Activated T-cell treated with anti-CD3 and anti-CD28 coated beads, Interleukin-2, amount 50 U/mL, for 48 hours (primary cell): ENCODE data around the gene DISP3.
A peak's percentile ranks its signal among the peaks of the same experiment; 100 is the strongest.

Experiments used
- DNase-seq, 2 experiments: peaks; one replicate each; pipeline ENCODE4 v3.0.0-alpha.2; 2020

The DISP3 gene

DNA sequence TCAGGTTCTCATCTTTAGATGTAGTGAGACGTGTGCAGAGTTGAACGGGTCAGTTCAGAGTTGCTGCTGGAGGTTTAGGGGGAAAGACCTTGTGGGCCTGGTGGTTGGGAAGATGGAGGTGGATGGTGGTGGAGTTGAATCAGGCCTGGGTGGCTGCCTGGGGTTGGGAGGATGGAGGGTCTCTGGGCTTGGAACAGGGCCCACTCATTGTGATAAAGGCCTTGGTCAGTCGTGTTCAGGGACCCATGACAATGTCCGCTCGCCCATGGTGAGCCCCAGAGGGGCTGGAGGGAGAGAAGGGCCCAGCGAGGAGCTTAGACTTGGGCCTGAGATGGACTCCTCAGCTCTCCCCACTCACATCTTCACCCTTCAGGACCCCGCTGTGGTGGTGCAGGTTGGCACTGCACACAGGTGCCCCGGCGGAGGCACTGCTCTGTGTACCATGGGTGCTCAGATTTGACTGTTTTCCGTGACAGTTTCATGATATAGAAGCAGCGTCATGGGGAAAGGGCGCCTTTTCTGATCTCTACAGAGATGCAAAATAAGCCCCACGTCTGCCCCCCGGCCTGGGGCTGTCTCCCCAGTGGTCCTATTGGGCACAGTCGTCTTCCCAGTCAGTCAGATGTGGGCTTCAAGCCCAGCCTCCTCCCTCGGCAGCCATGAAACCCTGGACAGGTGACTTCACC lies 39.2 kb downstream of the DISP3 start:
- no peak for DNase-seq

- no peak for DNase-seq
These were observed 40.1 kb downstream of the DISP3 start for GRCh38 chr1:11518791-11519628.

- DNase-seq, result no peak
These were observed 40.7 kb downstream of the DISP3 start for GRCh38 chr1:11519629-11520031.

DNA sequence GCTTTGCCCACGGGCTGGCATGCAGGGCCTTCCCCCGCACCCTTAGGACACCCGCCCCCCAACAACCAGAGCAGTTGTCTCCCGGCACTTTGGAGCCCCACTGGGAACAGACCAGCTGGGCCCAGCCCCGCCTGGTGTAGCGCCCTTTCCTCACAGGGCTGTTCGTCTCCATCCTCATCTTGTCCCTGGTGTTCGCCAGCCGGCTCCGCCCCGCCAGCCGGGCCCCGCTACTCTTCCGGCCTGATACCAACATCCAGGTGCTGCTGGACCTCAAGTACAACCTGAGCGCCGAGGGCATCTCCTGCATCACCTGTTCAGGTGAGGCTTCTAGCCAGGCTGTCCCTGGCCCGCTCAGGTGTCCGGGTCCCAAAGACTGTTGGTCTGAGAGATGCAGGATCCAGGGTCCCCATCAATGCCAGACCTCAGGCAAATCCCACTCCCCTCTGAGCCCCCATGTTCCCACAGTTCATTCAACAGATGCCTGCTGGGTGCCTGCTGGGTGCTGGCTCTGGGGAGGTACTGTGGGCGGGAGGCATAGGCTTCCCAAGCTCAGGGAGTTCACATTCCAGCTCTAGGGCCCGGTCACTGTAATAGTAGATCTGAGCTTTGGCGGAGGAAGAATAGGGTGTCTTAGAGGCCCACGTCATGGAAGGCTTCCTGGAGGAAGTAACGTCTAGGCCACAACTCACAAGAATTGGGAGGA lies 41.7 kb downstream of the DISP3 start:
- DNase-seq, result no peak

DNA sequence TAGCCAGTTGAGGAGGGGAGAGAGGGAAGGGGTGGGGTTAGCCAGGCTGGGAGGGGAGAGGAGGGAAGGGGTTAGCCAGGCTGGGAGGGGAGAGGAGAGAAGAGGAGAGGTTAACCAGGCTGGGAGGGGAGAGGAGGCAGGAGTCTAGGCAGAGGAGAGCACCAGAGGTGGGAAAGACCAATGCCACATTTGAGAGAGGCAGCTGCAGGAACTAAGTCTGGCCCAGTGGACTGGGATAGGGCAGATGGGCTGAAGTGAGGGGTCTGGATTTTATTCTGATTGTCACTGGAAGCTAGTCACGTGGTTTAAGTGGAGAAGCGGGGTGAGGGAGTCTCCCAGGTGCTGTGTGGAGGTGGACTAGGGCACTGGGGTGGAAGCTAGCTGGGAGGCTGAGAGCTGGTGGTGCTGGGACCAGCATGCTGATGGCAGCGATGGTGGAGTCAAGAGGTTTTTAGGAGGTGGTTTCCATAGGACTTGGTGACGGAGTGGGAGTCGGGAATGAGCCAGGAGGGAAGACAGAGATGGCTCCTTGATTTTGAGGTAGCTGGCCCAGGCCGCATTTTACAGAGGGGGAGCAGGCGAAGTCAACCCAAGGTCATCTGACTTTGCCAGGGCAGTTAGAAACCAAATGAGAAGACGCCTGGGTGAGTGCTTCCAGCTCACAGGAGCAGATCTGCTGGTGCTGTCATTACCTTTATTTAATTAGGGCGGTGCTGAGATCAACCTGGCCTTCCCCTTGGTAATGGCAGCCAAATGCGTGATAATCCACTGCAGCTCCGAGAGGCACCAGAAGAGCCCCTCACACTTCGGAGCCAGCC lies 42.8 kb downstream of the DISP3 start:
- DNase-seq, result no peak

GRCh38 chr1:11522400-11523235 lies 43.7 kb downstream of the DISP3 start:
- no peak for DNase-seq

DNA sequence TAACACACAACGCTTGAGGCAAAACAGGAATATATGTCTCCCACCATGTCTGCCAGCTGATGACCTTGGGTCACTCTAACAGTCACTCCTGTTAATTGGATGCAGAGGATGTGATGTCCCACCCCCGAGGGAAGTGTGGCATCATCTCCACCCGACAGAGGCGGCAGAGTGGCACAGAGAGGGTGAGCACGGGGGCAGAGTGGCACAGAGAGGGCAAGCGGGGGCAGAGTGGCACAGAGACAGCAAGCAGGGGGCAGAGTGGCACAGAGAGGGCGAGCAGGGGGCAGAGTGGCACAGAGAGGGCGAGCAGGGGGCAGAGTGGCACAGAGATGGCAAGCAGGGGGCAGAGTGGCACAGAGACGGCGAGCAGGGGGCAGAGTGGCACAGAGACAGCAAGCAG lies 44.3 kb downstream of the DISP3 start:
- DNase-seq, result no peak

DNA sequence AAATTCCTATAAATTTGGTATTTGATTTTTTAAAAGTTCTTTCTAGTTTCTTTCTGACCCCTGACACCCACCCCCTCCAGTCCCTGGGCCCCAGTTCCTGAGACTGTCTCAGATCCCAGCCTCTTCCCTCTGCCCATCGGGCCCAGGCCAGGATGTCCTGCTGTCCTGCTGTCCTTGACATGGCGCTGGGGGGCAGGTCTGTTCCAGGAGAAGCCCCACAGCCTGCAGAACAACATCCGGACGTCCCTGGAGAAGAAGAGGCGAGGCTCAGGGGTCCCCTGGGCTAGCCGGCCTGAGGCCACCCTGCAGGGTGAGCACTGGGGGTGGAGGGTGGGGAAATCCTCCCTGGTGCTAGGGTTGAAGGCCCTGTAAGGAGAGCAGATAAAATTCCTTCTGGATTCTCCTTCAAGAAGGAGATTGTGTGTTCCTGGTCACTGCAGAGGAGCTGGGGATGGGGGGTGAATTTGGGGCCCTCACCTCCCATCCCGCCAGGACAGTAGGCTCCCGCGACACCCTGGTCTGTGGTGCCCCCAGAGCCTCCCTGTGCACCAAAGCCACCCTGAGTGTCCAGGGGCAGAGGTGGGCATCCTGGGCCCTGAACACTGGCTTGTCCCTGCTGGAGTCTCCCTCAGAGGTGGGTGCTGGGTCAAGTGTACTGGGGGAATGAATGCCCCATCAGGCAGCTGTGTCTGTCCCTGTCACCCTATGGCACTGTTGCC lies 45.0 kb downstream of the DISP3 start:
- DNase-seq, result no peak

GRCh38 chr1:11524465-11525150 lies 45.7 kb downstream of the DISP3 start:
- no peak for DNase-seq

- DNase-seq, result no peak
These were observed 46.2 kb downstream of the DISP3 start for GRCh38 chr1:11525151-11525505.

DNA sequence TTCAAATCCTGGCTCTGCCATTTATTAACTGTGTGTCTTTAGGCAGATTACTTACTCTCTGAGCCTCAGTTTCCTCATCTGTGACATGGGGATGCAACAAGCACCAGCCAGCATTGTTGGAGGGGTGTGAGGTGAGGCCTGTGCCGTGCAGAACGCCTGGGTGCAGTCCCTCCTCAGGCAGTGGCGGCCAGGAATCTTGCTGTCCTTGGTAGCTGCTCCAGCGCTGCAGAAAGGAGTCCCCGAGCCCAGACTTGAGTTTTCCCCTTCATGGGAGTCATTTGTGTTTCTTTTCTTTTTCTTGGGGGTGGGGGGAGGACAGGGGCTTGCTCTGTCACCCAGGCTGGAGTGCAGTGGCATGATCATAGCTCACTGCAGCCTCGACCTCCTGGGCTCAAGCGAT lies 46.6 kb downstream of the DISP3 start:
- DNase-seq, result no peak

DNA sequence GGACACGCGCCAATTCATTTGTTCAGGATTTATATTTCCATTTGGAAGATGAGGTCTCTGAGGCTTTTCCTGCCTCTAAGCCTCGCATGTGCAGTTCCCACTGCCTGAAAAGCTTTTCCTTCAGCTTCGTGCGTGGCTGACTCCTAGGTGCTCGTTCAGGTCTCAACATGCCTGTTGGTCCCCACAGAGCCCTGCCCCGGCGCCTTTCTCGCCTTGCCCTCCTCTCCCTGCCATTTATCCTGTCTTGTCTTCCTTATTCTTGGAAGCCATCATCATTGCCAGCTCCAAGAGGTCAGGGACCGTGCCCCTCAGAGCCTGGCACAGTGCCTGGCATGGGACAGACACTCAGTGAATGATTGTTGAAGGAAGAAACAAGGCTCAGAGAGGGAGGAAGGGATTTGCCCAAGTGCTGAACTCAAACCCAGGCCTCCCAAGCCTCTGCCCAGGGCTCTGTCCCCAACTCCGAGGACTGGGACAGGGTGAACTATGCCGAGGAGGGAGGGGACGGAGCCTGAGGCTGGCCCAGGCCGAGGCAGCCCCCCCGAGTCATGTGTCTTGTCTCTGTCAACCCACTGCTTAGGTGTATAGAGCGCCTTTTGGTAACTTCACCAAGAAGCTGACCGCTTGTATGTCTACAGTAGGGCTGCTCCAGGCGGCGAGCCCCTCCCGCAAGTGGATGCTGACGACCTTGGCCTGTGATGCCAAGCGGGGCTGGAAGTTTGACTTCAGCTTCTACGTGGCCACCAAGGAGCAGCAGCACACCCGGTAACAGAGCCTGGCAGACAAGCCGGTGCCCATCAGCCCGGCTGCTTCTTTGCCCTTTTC lies 47.3 kb downstream of the DISP3 start:
- DNase-seq, result no peak

GRCh38 chr1:11527541-11528452 lies 48.8 kb downstream of the DISP3 start:
- DNase-seq, result no peak

- peak; percentile 25 to 42 for DNase-seq
These were observed 49.8 kb downstream of the DISP3 start for GRCh38 chr1:11528611-11529261.

DNA sequence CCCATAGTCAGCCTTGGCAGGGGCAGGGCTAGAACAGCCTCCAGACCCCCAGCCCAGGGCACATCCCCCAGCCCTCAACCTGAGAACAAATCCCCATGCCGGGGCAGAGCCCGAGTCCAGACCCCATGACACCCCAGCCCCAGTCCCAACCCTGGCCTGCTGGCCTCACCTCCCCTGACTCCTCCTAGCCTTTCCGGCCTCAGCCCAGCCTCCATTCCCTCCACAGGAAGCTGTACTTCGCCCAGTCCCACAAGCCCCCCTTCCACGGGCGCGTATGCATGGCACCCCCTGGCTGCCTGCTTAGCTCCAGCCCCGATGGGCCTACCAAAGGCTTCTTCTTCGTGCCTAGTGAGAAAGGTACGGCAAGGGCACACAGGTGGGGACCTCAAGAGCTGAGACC lies 50.4 kb downstream of the DISP3 start:
- no peak for DNase-seq

GRCh38 chr1:11529763-11530730 lies 51.1 kb downstream of the DISP3 start:
- no peak for DNase-seq
